ENCODE measurements around the gene RBMS3. TPM values are rescaled to one million over a fixed set of nuclear protein-coding genes. Genes with fewer than 3 reads are reported as not detected.

RBMS3 gene
- total RNA-seq, 1 donor from 2014 or later = 79.3 TPM

GRCh38 chr3:29679944-29680343 lies 399.1 kb downstream of the RBMS3 start:
- DNase-seq (ENCODE audit: low spot score) = no peak

- no peak for DNase-seq (ENCODE audit: low spot score)
Observed at GRCh38 chr3:29683018-29683993, 402.4 kb downstream of the RBMS3 start.

GRCh38 chr3:29686889-29687592 lies 406.2 kb downstream of the RBMS3 start:
- DNase-seq (ENCODE audit: low spot score) = no peak

- DNase-seq (ENCODE audit: low spot score) = no peak
Observed at GRCh38 chr3:29690686-29691353, 409.9 kb downstream of the RBMS3 start.

- no peak for DNase-seq (ENCODE audit: low spot score)
Observed at GRCh38 chr3:29693863-29694262, 413.0 kb downstream of the RBMS3 start.

- DNase-seq (ENCODE audit: low spot score) = no peak
Observed at GRCh38 chr3:29694331-29694730, 413.5 kb downstream of the RBMS3 start.

- DNase-seq (ENCODE audit: low spot score) = no peak
Observed at GRCh38 chr3:29694783-29695182, 413.9 kb downstream of the RBMS3 start.

- DNase-seq (ENCODE audit: low spot score) = no peak
Observed at GRCh38 chr3:29695201-29695600, 414.3 kb downstream of the RBMS3 start.

GRCh38 chr3:29695643-29696198 lies 414.9 kb downstream of the RBMS3 start:
- DNase-seq (ENCODE audit: low spot score) = no peak

- no peak for DNase-seq (ENCODE audit: low spot score)
Observed at GRCh38 chr3:29696311-29696710, 415.4 kb downstream of the RBMS3 start.

GRCh38 chr3:29697989-29698388 lies 417.1 kb downstream of the RBMS3 start:
- DNase-seq (ENCODE audit: low spot score) = no peak

- DNase-seq (ENCODE audit: low spot score) = no peak
Observed at GRCh38 chr3:29700256-29700655, 419.4 kb downstream of the RBMS3 start.

- no peak for DNase-seq (ENCODE audit: low spot score)
Observed at GRCh38 chr3:29701326-29701983, 420.6 kb downstream of the RBMS3 start.

GRCh38 chr3:29705906-29706844 lies 425.3 kb downstream of the RBMS3 start:
- no peak for DNase-seq (ENCODE audit: low spot score)

- DNase-seq (ENCODE audit: low spot score) = no peak
Observed at GRCh38 chr3:29708884-29709283, 428.0 kb downstream of the RBMS3 start.

- DNase-seq (ENCODE audit: low spot score) = no peak
Observed at GRCh38 chr3:29711255-29711771, 430.4 kb downstream of the RBMS3 start.

GRCh38 chr3:29716213-29716612 lies 435.3 kb downstream of the RBMS3 start:
- DNase-seq (ENCODE audit: low spot score) = no peak

- DNase-seq (ENCODE audit: low spot score) = no peak
Observed at GRCh38 chr3:29718661-29719065, 437.8 kb downstream of the RBMS3 start.

GRCh38 chr3:29720665-29721064 lies 439.8 kb downstream of the RBMS3 start:
- DNase-seq (ENCODE audit: low spot score) = no peak

GRCh38 chr3:29721789-29722188 lies 440.9 kb downstream of the RBMS3 start:
- DNase-seq (ENCODE audit: low spot score) = no peak
